DND-41 (cell line): ENCODE measurements around the gene S100PBP.

Experiments used
- ATAC-seq: fragments of 200-7000 bp; cut with Tn5 transposase; 3 replicates; pipeline ENCODE4 v1.9.1; 2021; ENCODE audit warnings: low read depth; ENCODE audit not compliant: insufficient read depth
- DNase-seq: peaks from one replicate; pipeline ENCODE4 v3.0.0-alpha.2; 2020
- H2AFZ ChIP-seq: 2 replicates; pipeline ENCODE4 v1.6.0; 2012; ENCODE audit warnings: low read depth, low read length
- H3K27ac ChIP-seq: 2 replicates; pipeline ENCODE4 v1.5.1; 2012; ENCODE audit warnings: low read length, inconsistent platforms
- H3K27me3 ChIP-seq: fragments of 200-600 bp; sonication (generic); 2 replicates; pipeline ENCODE4 v1.6.0; 2012; ENCODE audit warnings: low read length, mild to moderate bottlenecking, inconsistent platforms; ENCODE audit not compliant: insufficient read depth, poor library complexity
- H3K36me3 ChIP-seq: 2 replicates; pipeline ENCODE4 v1.5.1; 2012; ENCODE audit warnings: low read length, inconsistent platforms; ENCODE audit not compliant: insufficient read depth
- H3K4me1 ChIP-seq: 2 replicates; pipeline ENCODE4 v1.5.1; 2012; ENCODE audit warnings: mild to moderate bottlenecking, low read length; ENCODE audit not compliant: insufficient read depth
- H3K4me2 ChIP-seq: 2 replicates; pipeline ENCODE4 v1.6.0; 2012; ENCODE audit warnings: mild to moderate bottlenecking, moderate library complexity, low read length, inconsistent platforms; ENCODE audit not compliant: insufficient read depth
- H3K4me3 ChIP-seq, 2 experiments: fragments of 200-600 bp in 1 of 2; shearing (Covaris generic) in 1 of 2; 2 replicates each; pipeline ENCODE4 v1.5.1; 2012 to 2016; ENCODE audit warnings: inconsistent platforms in 2 of 2, low read length in 2 of 2, mild to moderate bottlenecking in 2 of 2, low read depth in 1 of 2, moderate library complexity in 1 of 2
- H3K79me2 ChIP-seq: 2 replicates; pipeline ENCODE4 v1.6.0; 2012; ENCODE audit warnings: low read length, inconsistent platforms; ENCODE audit not compliant: insufficient read depth
- H3K9ac ChIP-seq: 2 replicates; pipeline ENCODE4 v1.6.0; 2012; ENCODE audit warnings: low read depth, mild to moderate bottlenecking, inconsistent platforms, low read length, moderate library complexity
- H3K9me3 ChIP-seq: 2 replicates; pipeline ENCODE4 v1.5.1; 2012; ENCODE audit warnings: low read length, moderate library complexity, mild to moderate bottlenecking, inconsistent platforms; ENCODE audit not compliant: insufficient read depth, severe bottlenecking
- H4K20me1 ChIP-seq: 2 replicates; pipeline ENCODE4 v1.6.0; 2012; ENCODE audit warnings: low read length; ENCODE audit not compliant: insufficient read depth
- EZH2 ChIP-seq: IDR thresholded peaks from 3 replicates; pipeline ENCODE4 v1.6.1; 2012; ENCODE audit warnings: borderline replicate concordance, low read depth, mild to moderate bottlenecking, moderate library complexity, low read length, inconsistent platforms; ENCODE audit not compliant: severe bottlenecking
- TF ChIP-seq, protein P1 (sequence below): IDR thresholded peaks from 2 replicates; pipeline ENCODE4 v1.5.1; 2012; ENCODE audit warnings: borderline replicate concordance, low read length, moderate library complexity, mild to moderate bottlenecking; ENCODE audit not compliant: poor library complexity, severe bottlenecking; ENCODE audit errors: extremely low read depth

S100PBP gene

DNA sequence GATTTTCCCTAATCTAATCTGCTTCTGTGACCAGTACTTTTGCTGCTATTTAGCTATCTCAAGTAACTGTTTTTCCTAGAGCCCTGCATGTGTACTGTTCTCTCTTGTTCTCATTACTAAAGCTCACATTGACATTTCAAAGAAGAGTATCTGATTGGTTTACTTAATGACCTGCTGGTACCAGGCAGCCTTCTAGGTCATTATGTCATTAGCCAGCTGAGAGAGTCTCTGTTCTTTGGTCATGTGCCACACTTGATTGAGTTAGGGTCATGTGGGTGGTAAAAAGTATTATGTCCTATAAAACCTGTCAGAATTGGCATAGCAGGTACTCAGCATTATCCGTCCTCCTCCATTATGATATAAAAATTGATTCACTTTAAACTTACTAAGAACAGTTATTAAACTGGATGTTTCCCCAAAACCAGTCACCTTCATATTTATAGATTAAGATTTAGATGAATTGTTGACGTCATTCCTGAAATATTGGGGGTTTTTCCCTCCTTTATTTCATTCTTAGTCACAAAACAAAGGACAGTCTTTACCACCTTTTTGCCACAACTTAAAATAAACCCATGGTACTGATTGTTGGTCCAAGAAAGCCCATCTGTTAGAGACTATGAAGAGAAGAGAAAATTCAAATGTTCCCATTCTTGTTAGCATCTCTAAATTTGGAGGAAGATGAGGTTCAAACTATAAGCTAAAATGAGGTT, 31.1 kb downstream of the S100PBP start:
- ATAC-seq: no peak
- H3K4me2 ChIP-seq: no peak overlapping the region

DNA sequence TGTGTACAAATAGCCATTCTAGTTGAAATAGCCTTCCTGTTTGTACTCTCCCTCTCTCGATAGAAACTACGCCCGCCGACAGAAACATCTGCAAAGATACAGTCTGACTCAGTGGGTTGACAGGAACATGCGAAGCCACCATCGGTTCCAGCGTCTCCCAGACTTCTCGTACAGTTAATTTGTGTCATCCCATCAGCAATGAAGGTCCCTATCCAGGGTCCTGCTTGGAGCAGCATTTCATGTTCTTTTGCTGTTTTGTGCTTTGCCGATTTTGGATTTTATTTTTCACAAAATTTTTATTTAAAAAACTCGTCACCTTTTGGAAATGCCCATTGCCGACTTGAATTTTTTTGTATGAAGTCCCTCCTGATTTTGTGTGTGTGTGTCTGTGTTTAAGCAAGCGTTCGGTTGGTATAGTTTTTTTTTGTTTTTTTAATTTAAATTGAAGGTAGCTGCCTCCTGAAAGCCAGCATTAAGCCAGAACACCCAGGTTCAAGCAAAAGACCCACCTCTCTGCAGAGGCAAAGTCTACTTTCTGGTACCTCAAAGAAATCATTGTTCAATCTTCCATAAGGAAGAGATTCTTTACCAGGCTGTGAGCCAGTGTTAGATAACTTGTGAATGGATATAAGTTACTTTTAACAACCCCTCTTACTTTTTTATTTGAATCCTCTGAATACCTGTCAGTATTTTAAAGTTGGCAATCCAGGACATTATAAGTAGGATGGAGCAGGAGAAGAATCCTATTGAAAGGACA, 38.6 kb downstream of the S100PBP start:
- no peak overlapping the region for H3K27ac ChIP-seq
- H3K4me2 ChIP-seq: no peak overlapping the region
- no peak overlapping the region for H3K4me3 ChIP-seq
- DNase-seq (no peak), ATAC-seq (no peak)
- TF ChIP-seq, protein P1, sequence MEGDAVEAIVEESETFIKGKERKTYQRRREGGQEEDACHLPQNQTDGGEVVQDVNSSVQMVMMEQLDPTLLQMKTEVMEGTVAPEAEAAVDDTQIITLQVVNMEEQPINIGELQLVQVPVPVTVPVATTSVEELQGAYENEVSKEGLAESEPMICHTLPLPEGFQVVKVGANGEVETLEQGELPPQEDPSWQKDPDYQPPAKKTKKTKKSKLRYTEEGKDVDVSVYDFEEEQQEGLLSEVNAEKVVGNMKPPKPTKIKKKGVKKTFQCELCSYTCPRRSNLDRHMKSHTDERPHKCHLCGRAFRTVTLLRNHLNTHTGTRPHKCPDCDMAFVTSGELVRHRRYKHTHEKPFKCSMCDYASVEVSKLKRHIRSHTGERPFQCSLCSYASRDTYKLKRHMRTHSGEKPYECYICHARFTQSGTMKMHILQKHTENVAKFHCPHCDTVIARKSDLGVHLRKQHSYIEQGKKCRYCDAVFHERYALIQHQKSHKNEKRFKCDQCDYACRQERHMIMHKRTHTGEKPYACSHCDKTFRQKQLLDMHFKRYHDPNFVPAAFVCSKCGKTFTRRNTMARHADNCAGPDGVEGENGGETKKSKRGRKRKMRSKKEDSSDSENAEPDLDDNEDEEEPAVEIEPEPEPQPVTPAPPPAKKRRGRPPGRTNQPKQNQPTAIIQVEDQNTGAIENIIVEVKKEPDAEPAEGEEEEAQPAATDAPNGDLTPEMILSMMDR: no peak
- H3K9ac ChIP-seq: no peak overlapping the region
- no peaks in the 10 kb centered on the region for H3K79me2 ChIP-seq
- no peaks in the 10 kb centered on the region for H3K4me1 ChIP-seq
- H3K27me3 ChIP-seq: no peaks in the 10 kb centered on the region
- H3K36me3 ChIP-seq: peaks cover 84% of the 10 kb centered on the region
- peaks cover 2% of the 10 kb centered on the region for H4K20me1 ChIP-seq
- no peaks in the 10 kb centered on the region for H3K9me3 ChIP-seq
- no peak overlapping the region for H2AFZ ChIP-seq

More for the DNA sequence above, 31.1 kb downstream of the S100PBP start:
- Histone ChIP-seq H3K4me3 (no peak overlapping the region), H3K79me2 (no peaks in the 10 kb centered on the region), H2AFZ (no peak overlapping the region), H4K20me1 (no peaks in the 10 kb centered on the region), H3K4me1 (no peaks in the 10 kb centered on the region), H3K9ac (no peak overlapping the region), H3K9me3 (no peaks in the 10 kb centered on the region), H3K27ac (no peak overlapping the region), H3K27me3 (no peaks in the 10 kb centered on the region), H3K36me3 (peaks cover 63% of the 10 kb centered on the region)
- TF ChIP-seq EZH2: no peak
- TF ChIP-seq, protein P1: no peak
- DNase-seq: no peak

DNA sequence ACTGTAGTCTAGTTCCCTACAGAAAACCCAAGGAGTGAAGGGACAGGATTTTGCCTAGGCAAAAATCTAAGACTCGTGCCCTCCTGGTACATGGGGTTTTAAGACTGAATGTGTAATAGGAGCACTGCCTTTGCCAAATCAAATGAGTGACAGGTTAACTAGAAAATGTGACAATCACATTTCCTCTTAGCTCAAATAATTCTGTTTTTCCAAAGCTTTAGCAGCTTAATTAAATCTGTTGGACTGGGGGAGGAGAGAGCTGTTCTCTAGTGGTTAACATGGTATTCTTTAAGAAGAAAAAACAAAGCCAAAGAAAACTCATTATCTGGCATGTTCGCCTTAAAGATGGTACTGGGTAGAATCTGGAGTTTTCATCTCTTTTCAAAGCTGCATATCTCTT, 40.7 kb downstream of the S100PBP start:
- no peak overlapping the region for H3K4me3 ChIP-seq
- no peak for ATAC-seq
- no peak for TF ChIP-seq EZH2
- no peak overlapping the region for H3K9ac ChIP-seq
- DNase-seq: no peak
- no peak overlapping the region for H2AFZ ChIP-seq
- no peaks in the 10 kb centered on the region for H3K4me1 ChIP-seq
- no peaks in the 10 kb centered on the region for H3K79me2 ChIP-seq
- H3K27ac ChIP-seq: no peak overlapping the region
- H3K4me2 ChIP-seq: no peak overlapping the region
- H4K20me1 ChIP-seq: peaks cover 4% of the 10 kb centered on the region
- H3K36me3 ChIP-seq: peaks cover 90% of the 10 kb centered on the region
- H3K27me3 ChIP-seq: no peaks in the 10 kb centered on the region
- no peaks in the 10 kb centered on the region for H3K9me3 ChIP-seq

DNA sequence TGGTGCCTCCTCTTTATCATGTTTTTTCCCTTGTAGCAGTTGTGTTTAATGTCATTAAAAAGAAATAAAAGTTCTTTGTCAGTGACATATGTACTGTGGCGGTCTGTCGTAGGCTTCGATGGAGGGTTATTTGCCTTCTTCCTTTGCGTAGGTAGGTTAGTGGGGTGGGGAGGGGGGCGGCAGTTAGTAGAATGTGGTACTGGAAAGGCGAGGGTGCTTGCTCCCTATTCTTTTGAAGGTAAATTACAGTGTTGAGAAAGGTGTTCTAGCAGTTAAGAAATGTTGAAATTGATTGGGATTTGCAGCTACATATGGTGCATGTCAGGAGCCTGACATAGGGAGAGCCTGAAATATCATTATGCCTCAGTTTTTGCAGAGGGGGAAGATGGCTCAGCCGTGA, 41.3 kb downstream of the S100PBP start:
- H4K20me1 ChIP-seq: peaks cover 4% of the 10 kb centered on the region
- H3K27ac ChIP-seq: no peak overlapping the region
- no peaks in the 10 kb centered on the region for H3K9me3 ChIP-seq
- ATAC-seq (no peak), DNase-seq (no peak)
- no peak overlapping the region for H3K4me3 ChIP-seq
- H3K27me3 ChIP-seq: no peaks in the 10 kb centered on the region
- peaks cover 88% of the 10 kb centered on the region for H3K36me3 ChIP-seq
- no peaks in the 10 kb centered on the region for H3K79me2 ChIP-seq
- no peak for TF ChIP-seq EZH2
- TF ChIP-seq, protein P1: no peak
- H3K4me2 ChIP-seq: no peak overlapping the region
- no peak overlapping the region for H2AFZ ChIP-seq
- no peak overlapping the region for H3K9ac ChIP-seq
- no peaks in the 10 kb centered on the region for H3K4me1 ChIP-seq
